K562 (cell line): ENCODE data around the gene SLC12A9. TPM values are rescaled to one million over a fixed set of nuclear protein-coding genes. Genes with fewer than 3 reads are reported as not detected.

ENCODE experiments used
- BCL6 ChIP-seq: fragments of 250-450 bp; sonication (Bioruptor Pico); IDR thresholded peaks from 2 replicates; pipeline ENCODE4 v1.4.0; 2020
- CHD1 ChIP-seq: fragments of 200-600 bp; sonication (generic); IDR thresholded peaks from one replicate; pipeline ENCODE4 v1.6.1; 2012; ENCODE audit warnings: mild to moderate bottlenecking, moderate library complexity, low read length, inconsistent platforms
- CREB1 ChIP-seq, 2 experiments: sonication (generic) in 1 of 2; formaldehyde crosslinking in 1 of 2; IDR thresholded peaks; 2 replicates each; pipeline versions ENCODE4 v1.6.1 to v1.8.0; 2012 to 2022; ENCODE audit warnings: inconsistent platforms in 1 of 2, mild to moderate bottlenecking in 1 of 2, missing genetic modification reagents in 1 of 2, moderate library complexity in 1 of 2
- CREM ChIP-seq: IDR thresholded peaks from 2 replicates; pipeline ENCODE4 v1.6.1; 2014; ENCODE audit warnings: antibody characterized with exemption, low read depth
- DACH1 ChIP-seq: fragments of 450-650 bp; IDR thresholded peaks from 2 replicates; pipeline ENCODE4 v1.6.1; 2018; ENCODE audit not compliant: partially characterized antibody
- DMBX1 ChIP-seq: fragments of 250-450 bp; sonication (Bioruptor Pico); IDR thresholded peaks from 2 replicates; pipeline ENCODE4 v1.8.0; 2022; ENCODE audit warnings: inconsistent platforms, mild to moderate bottlenecking, moderate library complexity, borderline replicate concordance
- ESRRA ChIP-seq: fragments of 450-650 bp; IDR thresholded peaks from 2 replicates; pipeline ENCODE4 v1.6.1; 2014; ENCODE audit warnings: low read depth, mild to moderate bottlenecking, moderate library complexity, borderline replicate concordance
- GABPB1 ChIP-seq: sonication (generic); formaldehyde crosslinking; IDR thresholded peaks from 2 replicates; pipeline ENCODE4 v1.8.0; 2022; ENCODE audit warnings: mild to moderate bottlenecking, missing genetic modification reagents
- HDAC1 ChIP-seq, 2 experiments: fragments of 450-650 bp; IDR thresholded peaks; 2 replicates each; pipeline ENCODE4 v1.6.1; 2016 to 2017; ENCODE audit warnings: inconsistent platforms in 1 of 2, mild to moderate bottlenecking in 1 of 2, moderate library complexity in 1 of 2
- KDM1A ChIP-seq, 2 experiments: fragments of 450-650 bp; IDR thresholded peaks; 2 replicates each; pipeline ENCODE4 v1.6.1; 2016; ENCODE audit warnings: mild to moderate bottlenecking in 2 of 2
- KLF1 ChIP-seq: fragments of 450-650 bp; IDR thresholded peaks from 2 replicates; pipeline ENCODE4 v1.6.1; 2016; ENCODE audit warnings: missing genetic modification characterization, missing compliant biosample characterization
- MED1 ChIP-seq: sonication (generic); formaldehyde crosslinking; IDR thresholded peaks from 2 replicates; pipeline ENCODE4 v1.8.1; 2023; ENCODE audit warnings: missing genetic modification reagents, borderline replicate concordance
- NCOA1 ChIP-seq: fragments of 450-650 bp; IDR thresholded peaks from 2 replicates; pipeline ENCODE4 v1.6.1; 2016; ENCODE audit warnings: low read depth
- NFIX ChIP-seq: fragments of 250-450 bp; sonication (Bioruptor Pico); IDR thresholded peaks from 2 replicates; pipeline ENCODE4 v1.4.0; 2020; ENCODE audit warnings: low read depth, mild to moderate bottlenecking, moderate library complexity
- NFXL1 ChIP-seq: fragments of 450-650 bp; formaldehyde crosslinking; IDR thresholded peaks from 2 replicates; pipeline ENCODE4 v1.4.0; 2021; ENCODE audit warnings: mild to moderate bottlenecking
- PHTF2 ChIP-seq: fragments of 250-450 bp; sonication (Bioruptor Pico); IDR thresholded peaks from 2 replicates; pipeline ENCODE4 v1.5.0; 2021; ENCODE audit warnings: mild to moderate bottlenecking
- POLR3A ChIP-seq: IDR thresholded peaks from 2 replicates; pipeline ENCODE4 v1.6.1; 2011; ENCODE audit warnings: borderline replicate concordance, mild to moderate bottlenecking, moderate library complexity; ENCODE audit not compliant: insufficient read length, insufficient read depth; ENCODE audit errors: extremely low read depth
- RFX7 ChIP-seq: fragments of 250-450 bp; sonication (Bioruptor Pico); IDR thresholded peaks from 2 replicates; pipeline ENCODE4 v1.5.1; 2021; ENCODE audit warnings: mild to moderate bottlenecking
- SIN3B ChIP-seq: fragments of 450-650 bp; IDR thresholded peaks from 2 replicates; pipeline ENCODE4 v1.6.1; 2017; ENCODE audit warnings: low read depth, mild to moderate bottlenecking, moderate library complexity
- ZKSCAN1 ChIP-seq: fragments of 150-350 bp; IDR thresholded peaks from 2 replicates; pipeline ENCODE4 v1.6.1; 2016; ENCODE audit warnings: low read depth, low read length
- ZNF133 ChIP-seq: fragments of 250-450 bp; sonication (Bioruptor Pico); IDR thresholded peaks from 2 replicates; pipeline ENCODE4 v1.4.0; 2020; ENCODE audit warnings: mild to moderate bottlenecking
- ZNF146 ChIP-seq: IDR thresholded peaks from one replicate; pipeline ENCODE4 v1.6.1; 2018; ENCODE audit warnings: missing compliant biosample characterization; ENCODE audit not compliant: unreplicated experiment
- ZNF212 ChIP-seq: fragments of 450-650 bp; formaldehyde crosslinking; IDR thresholded peaks from 2 replicates; pipeline ENCODE4 v1.4.0; 2020; ENCODE audit warnings: mild to moderate bottlenecking
- ZNF239 ChIP-seq: fragments of 250-450 bp; sonication (Bioruptor Pico); IDR thresholded peaks from 2 replicates; pipeline ENCODE4 v1.4.0; 2020; ENCODE audit warnings: mild to moderate bottlenecking
- ZNF408 ChIP-seq: fragments of 250-450 bp; sonication (Bioruptor Pico); IDR thresholded peaks from 2 replicates; pipeline ENCODE4 v1.4.0; 2020; ENCODE audit warnings: low read depth, mild to moderate bottlenecking, moderate library complexity
- ZNF766 ChIP-seq: fragments of 200-800 bp; sonication (Bioruptor generic); conservative IDR thresholded peaks from 2 replicates; pipeline ENCODE4 v1.6.1; 2016; ENCODE audit warnings: missing genetic modification characterization, missing compliant biosample characterization
- ZNF830 ChIP-seq: fragments of 250-450 bp; sonication (Bioruptor Pico); IDR thresholded peaks from 2 replicates; pipeline ENCODE4 v1.5.0; 2021; ENCODE audit warnings: mild to moderate bottlenecking
- polyA plus RNA-seq, 8 experiments: library from polyadenylated mRNA; depleted of rRNA in 4 of 8; stranded (reverse) in 5 of 8; unstranded in 3 of 8; fragments of >200 nt; fragmentation: Nextera tagmentation in 2 of 8; fragmentation: Illumina TruSeq in 1 of 8; extraction: Ambion mirVana in 2 of 8; extraction: Trizol in 1 of 8; gene quantifications; 2 replicates each; pipeline versions ENCODE4 v1.2.1 to v1.2.3, GENCODE V29; 2011 to 2014; ENCODE audit warnings: inconsistent platforms in 1 of 8, missing spikeins in 1 of 8
- total RNA-seq, 7 experiments: library from RNA; depleted of rRNA in 6 of 7; stranded (reverse); fragments of >200 nt in 6 of 7; fragmentation: Illumina TruSeq in 2 of 7; extraction: Trizol in 2 of 7; gene quantifications; 2 replicates each; pipeline versions ENCODE4 v1.2.1 to v1.2.3, GENCODE V29; 2011 to 2021; ENCODE audit warnings: low replicate concordance in 1 of 7
- TF ChIP-seq, protein P1 (sequence below): fragments of 250-450 bp; sonication (Bioruptor Pico); IDR thresholded peaks from 2 replicates; pipeline ENCODE4 v1.8.0; 2022; ENCODE audit warnings: inconsistent platforms, mild to moderate bottlenecking, moderate library complexity, borderline replicate concordance
- TF ChIP-seq, protein P2 (sequence below): fragments of 450-650 bp; IDR thresholded peaks from 2 replicates; pipeline ENCODE4 v1.7.0; 2016; ENCODE audit warnings: borderline replicate concordance

SLC12A9 gene
- total and polyA plus RNA-seq, 9 of the 15 experiments (the other 6 are each of a cell fraction or from before 2014, with no cell fraction given): 0.06 to 20.2 (median 10.7) TPM

DNA sequence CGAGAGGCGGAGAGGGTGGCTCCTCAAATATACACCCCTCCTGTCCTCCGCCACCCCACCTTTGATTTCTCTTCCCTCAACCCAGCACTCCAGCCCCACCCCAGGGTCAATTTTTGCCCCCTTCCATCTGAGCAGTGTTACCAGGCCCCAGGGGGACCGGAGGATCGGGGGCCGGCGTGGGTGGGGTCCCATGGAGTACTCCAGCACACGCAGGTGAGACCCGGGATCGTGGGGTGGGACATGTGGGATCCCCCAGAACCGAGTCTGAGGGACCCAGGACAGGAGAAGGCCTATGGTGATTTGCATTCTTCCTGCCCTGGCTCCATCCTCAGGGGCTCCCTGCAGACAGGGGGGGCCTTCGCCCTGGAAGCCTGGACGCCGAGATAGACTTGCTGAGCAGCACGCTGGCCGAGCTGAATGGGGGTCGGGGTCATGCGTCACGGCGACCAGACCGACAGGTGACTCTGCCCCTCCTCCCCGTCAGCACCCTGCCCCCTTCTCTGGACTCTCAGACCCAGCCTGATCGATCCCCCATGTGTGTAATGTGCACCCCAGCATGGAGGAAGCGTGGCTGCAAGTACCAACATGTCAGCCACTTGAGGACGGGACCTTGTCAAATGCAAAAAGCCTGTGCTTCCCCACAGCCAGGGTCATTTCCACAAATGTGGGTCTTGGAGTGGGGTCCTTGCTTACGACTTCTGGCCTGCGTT is 15.4 kb downstream of the SLC12A9 start (continued):
- TF ChIP-seq, protein P1, sequence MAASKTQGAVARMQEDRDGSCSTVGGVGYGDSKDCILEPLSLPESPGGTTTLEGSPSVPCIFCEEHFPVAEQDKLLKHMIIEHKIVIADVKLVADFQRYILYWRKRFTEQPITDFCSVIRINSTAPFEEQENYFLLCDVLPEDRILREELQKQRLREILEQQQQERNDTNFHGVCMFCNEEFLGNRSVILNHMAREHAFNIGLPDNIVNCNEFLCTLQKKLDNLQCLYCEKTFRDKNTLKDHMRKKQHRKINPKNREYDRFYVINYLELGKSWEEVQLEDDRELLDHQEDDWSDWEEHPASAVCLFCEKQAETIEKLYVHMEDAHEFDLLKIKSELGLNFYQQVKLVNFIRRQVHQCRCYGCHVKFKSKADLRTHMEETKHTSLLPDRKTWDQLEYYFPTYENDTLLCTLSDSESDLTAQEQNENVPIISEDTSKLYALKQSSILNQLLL (CRISPR knock-in tag): no peak
- TF ChIP-seq KDM1A (IDR thresholded peaks at IDR 0.05) (no peak), ZNF766 (CRISPR knock-in tag) (no peak), NFIX (no peak), ZNF146 (CRISPR knock-in tag) (no peak), CREB1 (IDR thresholded peaks at IDR 0.05) (no peak), CREB1 (CRISPR knock-in tag; IDR thresholded peaks at IDR 0.05) (0 out of 2 replicates have a peak, but pooled peaks have one; percentile 47), DACH1 (no peak), CHD1 (no peak), NCOA1 (no peak), ZNF133 (CRISPR knock-in tag) (no peak), SIN3B (no peak; the same call in 1 of the 2 replicates), ZKSCAN1 (no peak), KLF1 (tag) (no peak), RFX7 (CRISPR knock-in tag) (no peak), ZNF830 (CRISPR knock-in tag) (no peak), POLR3A (no peak), BCL6 (CRISPR knock-in tag) (no peak), ZNF212 (CRISPR knock-in tag) (no peak), PHTF2 (no peak), NFXL1 (CRISPR knock-in tag) (no peak), MED1 (CRISPR knock-in tag) (no peak), ZNF239 (CRISPR knock-in tag) (no peak), ZNF408 (CRISPR knock-in tag) (no peak), DMBX1 (peak; percentile 28; the same call in 1 of the 2 replicates), GABPB1 (CRISPR knock-in tag) (peak; percentile 63; the same call in 1 of the 2 replicates), CREM (peak; percentile 40), HDAC1 (IDR thresholded peaks at IDR 0.05) (peak in 1 of 2 experiments; percentile 50; a peak in 1 of 4 replicates), ESRRA (no peak)
- TF ChIP-seq, protein P2, sequence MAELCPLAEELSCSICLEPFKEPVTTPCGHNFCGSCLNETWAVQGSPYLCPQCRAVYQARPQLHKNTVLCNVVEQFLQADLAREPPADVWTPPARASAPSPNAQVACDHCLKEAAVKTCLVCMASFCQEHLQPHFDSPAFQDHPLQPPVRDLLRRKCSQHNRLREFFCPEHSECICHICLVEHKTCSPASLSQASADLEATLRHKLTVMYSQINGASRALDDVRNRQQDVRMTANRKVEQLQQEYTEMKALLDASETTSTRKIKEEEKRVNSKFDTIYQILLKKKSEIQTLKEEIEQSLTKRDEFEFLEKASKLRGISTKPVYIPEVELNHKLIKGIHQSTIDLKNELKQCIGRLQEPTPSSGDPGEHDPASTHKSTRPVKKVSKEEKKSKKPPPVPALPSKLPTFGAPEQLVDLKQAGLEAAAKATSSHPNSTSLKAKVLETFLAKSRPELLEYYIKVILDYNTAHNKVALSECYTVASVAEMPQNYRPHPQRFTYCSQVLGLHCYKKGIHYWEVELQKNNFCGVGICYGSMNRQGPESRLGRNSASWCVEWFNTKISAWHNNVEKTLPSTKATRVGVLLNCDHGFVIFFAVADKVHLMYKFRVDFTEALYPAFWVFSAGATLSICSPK: no peak
